HepG2 (cell line): ENCODE results near the gene CSNK1D. TPM values are rescaled to one million over a fixed set of nuclear protein-coding genes. Genes with fewer than 3 reads are reported as not detected.

ENCODE experiments used
- BATF2 ChIP-seq: sonication (generic); formaldehyde crosslinking; IDR thresholded peaks from 2 replicates; pipeline ENCODE4 v1.8.0; 2022; ENCODE audit warnings: mild to moderate bottlenecking, missing genetic modification reagents, moderate library complexity
- GMEB1 ChIP-seq: sonication (generic); formaldehyde crosslinking; IDR thresholded peaks from 2 replicates; pipeline ENCODE4 v1.5.1; 2020; ENCODE audit warnings: missing genetic modification reagents, mild to moderate bottlenecking, borderline replicate concordance
- PBX3 ChIP-seq: sonication (generic); formaldehyde crosslinking; IDR thresholded peaks from 2 replicates; pipeline ENCODE4 v1.8.1; 2023; ENCODE audit warnings: missing genetic modification reagents, inconsistent platforms, borderline replicate concordance
- PLRG1 ChIP-seq: fragments of 450-650 bp; conservative IDR thresholded peaks from 2 replicates; pipeline ENCODE4 v1.6.1; 2016
- SRSF4 ChIP-seq: fragments of 200-400 bp; formaldehyde crosslinking; IDR thresholded peaks from one replicate; pipeline ENCODE4 v1.6.1; 2018; ENCODE audit warnings: mild to moderate bottlenecking, low read depth, low read length, moderate library complexity; ENCODE audit not compliant: poor library complexity, severe bottlenecking
- TRAFD1 ChIP-seq: sonication (generic); formaldehyde crosslinking; IDR thresholded peaks from 2 replicates; pipeline ENCODE4 v1.5.1; 2020; ENCODE audit warnings: missing genetic modification reagents, mild to moderate bottlenecking, borderline replicate concordance
- TSC22D2 ChIP-seq: sonication (generic); formaldehyde crosslinking; IDR thresholded peaks from 2 replicates; pipeline ENCODE4 v1.5.1; 2020; ENCODE audit warnings: missing genetic modification reagents, mild to moderate bottlenecking, borderline replicate concordance
- ZNF354B ChIP-seq: sonication (generic); formaldehyde crosslinking; IDR thresholded peaks from 2 replicates; pipeline ENCODE4 v1.8.0; 2022; ENCODE audit warnings: mild to moderate bottlenecking, missing genetic modification reagents
- ZNF503 ChIP-seq: sonication (generic); formaldehyde crosslinking; IDR thresholded peaks from 2 replicates; pipeline ENCODE4 v1.4.0; 2020; ENCODE audit warnings: missing genetic modification reagents
- ZNF562 ChIP-seq: sonication (generic); formaldehyde crosslinking; IDR thresholded peaks from 2 replicates; pipeline ENCODE4 v1.8.0; 2022; ENCODE audit warnings: missing genetic modification reagents, borderline replicate concordance
- ZNF567 ChIP-seq: sonication (generic); formaldehyde crosslinking; IDR thresholded peaks from 2 replicates; pipeline ENCODE4 v1.8.1; 2023; ENCODE audit warnings: mild to moderate bottlenecking, missing genetic modification reagents, borderline replicate concordance
- ZNF580 ChIP-seq: IDR thresholded peaks from 2 replicates; pipeline ENCODE4 v1.6.1; 2016; ENCODE audit warnings: low read depth, borderline replicate concordance
- ZNF609 ChIP-seq: sonication (generic); formaldehyde crosslinking; IDR thresholded peaks from 2 replicates; pipeline ENCODE4 v1.4.0; 2020; ENCODE audit warnings: mild to moderate bottlenecking, missing genetic modification reagents, borderline replicate concordance
- ZNF619 ChIP-seq: sonication (generic); formaldehyde crosslinking; IDR thresholded peaks from 2 replicates; pipeline ENCODE4 v1.4.0; 2020; ENCODE audit warnings: mild to moderate bottlenecking, missing genetic modification reagents
- ZNF850 ChIP-seq: sonication (generic); formaldehyde crosslinking; conservative IDR thresholded peaks from 2 replicates; pipeline ENCODE4 v1.9.0; 2021; ENCODE audit warnings: mild to moderate bottlenecking, missing genetic modification reagents
- polyA plus RNA-seq, 8 experiments: library from polyadenylated mRNA; depleted of rRNA in 3 of 8; stranded (reverse) in 7 of 8; unstranded in 1 of 8; fragments of >200 nt; fragmentation: Illumina TruSeq in 4 of 8; extraction: Trizol in 4 of 8; gene quantifications; 2 replicates each; pipeline versions ENCODE4 v1.2.1 to v1.2.3, GENCODE V29; 2011 to 2016; ENCODE audit warnings: low read depth in 4 of 8, missing spikeins in 1 of 8, mixed read lengths in 1 of 8; ENCODE audit not compliant: insufficient read depth in 1 of 8
- total RNA-seq, 5 experiments: library from RNA; depleted of rRNA; stranded (reverse); fragments of >200 nt; fragmentation: Illumina TruSeq; extraction: Trizol; gene quantifications; 2 replicates each; pipeline ENCODE4 v1.2.3, GENCODE V29; 2016; ENCODE audit warnings: low read depth in 1 of 5

Gene CSNK1D
- total and polyA plus RNA-seq, 2 of the 13 experiments (the other 11 are each of a cell fraction or from before 2014, with no cell fraction given), result 31.5 to 128 TPM

GRCh38 chr17:82239926-82240505 lies 33.5 kb downstream of the CSNK1D start (continued):
- TF ChIP-seq ZNF609 (CRISPR knock-in tag) (peak; percentile 32; the same call in 1 of the 2 replicates), ZNF580 (peak; percentile 54; the same call in 1 of the 2 replicates), PBX3 (CRISPR knock-in tag) (no peak), BATF2 (CRISPR knock-in tag) (0 out of 2 replicates have a peak, but pooled peaks have one; percentile 11), ZNF567 (no peak), TSC22D2 (CRISPR knock-in tag) (no peak), ZNF850 (CRISPR knock-in tag) (no peak), TRAFD1 (no peak; the same call in 1 of the 2 replicates), GMEB1 (CRISPR knock-in tag) (0 out of 2 replicates have a peak, but pooled peaks have one; percentile 28), ZNF562 (CRISPR knock-in tag) (no peak), ZNF619 (CRISPR knock-in tag) (peak; percentile 35; the same call in 1 of the 2 replicates), SRSF4 (peak; percentile 80), ZNF354B (CRISPR knock-in tag) (no peak; the same call in 1 of the 2 replicates), PLRG1 (no peak), ZNF503 (CRISPR knock-in tag) (0 out of 2 replicates have a peak, but pooled peaks have one; percentile 6)
